GM19372 (cell line): ENCODE data around the gene TSC22D3.

Source experiments
- ATAC-seq: cut with Tn5 transposase; IDR thresholded peaks from one replicate; pipeline ENCODE4 v1.9.1; 2021; ENCODE audit warnings: mild to moderate bottlenecking, low read depth, moderate library complexity; ENCODE audit not compliant: unreplicated experiment

TSC22D3 gene

DNA sequence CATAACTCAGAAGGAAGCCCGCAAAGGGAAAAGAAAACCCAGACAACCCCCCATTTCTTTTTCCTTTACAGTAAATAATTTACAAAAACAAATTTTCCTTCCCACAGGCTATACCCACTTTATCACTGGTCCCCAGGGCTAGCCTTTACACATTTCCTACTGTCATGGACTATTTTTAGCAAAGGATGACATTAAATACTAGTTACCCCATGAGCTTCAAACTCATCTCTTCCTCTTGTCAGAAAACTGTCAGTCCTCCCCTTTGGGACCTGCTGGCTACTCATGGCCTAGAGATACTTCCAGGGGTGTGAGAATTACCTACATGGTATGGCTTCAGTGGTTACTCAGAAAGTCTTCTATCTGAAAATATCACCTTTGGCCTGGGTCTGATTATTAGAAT, 11.9 kb downstream of the TSC22D3 start:
- ATAC-seq = no peak

DNA sequence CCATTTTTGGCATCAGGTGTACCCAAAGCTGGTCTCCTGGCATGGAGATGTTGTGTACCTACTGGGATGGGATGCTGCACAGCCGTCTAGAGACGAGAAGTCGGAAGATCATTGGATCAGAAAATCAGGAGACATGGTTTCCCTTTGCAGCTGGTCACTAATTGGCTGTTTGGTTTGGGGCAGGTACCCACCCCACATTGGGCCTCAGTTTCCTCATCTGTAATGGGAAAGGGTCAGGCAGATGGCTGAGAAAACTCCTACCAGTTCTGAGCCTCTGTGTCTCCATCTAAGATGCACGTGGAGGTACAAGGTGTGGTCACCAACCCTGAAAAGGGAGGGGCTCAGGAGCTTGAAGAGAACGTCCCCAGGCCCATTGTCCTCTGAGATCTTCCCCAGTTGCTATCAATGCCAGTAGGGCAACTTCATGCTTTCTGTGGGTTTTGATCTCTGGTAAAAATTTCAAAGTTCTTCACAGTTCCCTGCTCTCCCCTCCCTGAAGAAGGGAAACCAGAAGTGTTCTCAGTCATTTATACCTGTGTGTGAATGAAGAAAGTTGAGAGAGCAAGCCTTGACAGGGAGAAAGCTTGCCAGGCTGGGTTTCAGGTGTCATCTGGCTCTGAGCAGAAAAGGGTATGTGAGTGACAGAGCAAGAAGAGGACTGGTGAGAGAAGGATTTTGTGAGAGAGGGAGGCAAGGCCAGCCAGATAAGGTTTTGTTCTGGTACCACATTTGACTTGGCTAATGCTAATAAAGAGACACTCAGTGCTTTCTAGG, 15.1 kb downstream of the TSC22D3 start:
- no peak for ATAC-seq

GRCh38 chrX:107758231-107758766, 17.3 kb downstream of the TSC22D3 start:
- no peak for ATAC-seq

DNA sequence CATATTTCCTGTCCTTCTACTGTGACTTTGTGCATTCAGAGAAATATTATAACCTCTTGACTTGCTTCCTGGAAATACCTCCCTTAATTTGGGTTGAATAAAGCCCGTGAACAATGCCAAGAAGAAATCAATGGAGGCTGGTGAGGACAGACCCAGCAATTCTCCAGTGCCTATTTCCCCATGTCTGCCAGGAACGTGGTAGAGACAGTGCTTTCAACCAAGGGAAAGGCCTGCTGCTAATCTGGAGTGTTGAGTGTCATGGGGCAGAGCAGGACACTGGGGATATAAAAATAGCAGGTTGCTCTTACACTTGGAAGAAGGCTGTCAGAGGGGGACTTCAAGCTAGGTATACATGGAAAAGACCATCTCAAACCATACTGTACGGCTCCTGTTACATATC, 19.9 kb downstream of the TSC22D3 start:
- ATAC-seq = no peak

GRCh38 chrX:107753187-107753586, 22.4 kb downstream of the TSC22D3 start:
- ATAC-seq = no peak

- ATAC-seq = no peak
These were observed 22.9 kb downstream of the TSC22D3 start for GRCh38 chrX:107752714-107753113.

GRCh38 chrX:107752043-107752442, 23.5 kb downstream of the TSC22D3 start:
- ATAC-seq = no peak

GRCh38 chrX:107750861-107751445, 24.6 kb downstream of the TSC22D3 start:
- ATAC-seq = no peak

GRCh38 chrX:107750263-107750662, 25.3 kb downstream of the TSC22D3 start:
- ATAC-seq = no peak

- no peak for ATAC-seq
These were observed 27.1 kb downstream of the TSC22D3 start for GRCh38 chrX:107748506-107748905.

- no peak for ATAC-seq
These were observed 27.9 kb downstream of the TSC22D3 start for GRCh38 chrX:107747596-107748161.

DNA sequence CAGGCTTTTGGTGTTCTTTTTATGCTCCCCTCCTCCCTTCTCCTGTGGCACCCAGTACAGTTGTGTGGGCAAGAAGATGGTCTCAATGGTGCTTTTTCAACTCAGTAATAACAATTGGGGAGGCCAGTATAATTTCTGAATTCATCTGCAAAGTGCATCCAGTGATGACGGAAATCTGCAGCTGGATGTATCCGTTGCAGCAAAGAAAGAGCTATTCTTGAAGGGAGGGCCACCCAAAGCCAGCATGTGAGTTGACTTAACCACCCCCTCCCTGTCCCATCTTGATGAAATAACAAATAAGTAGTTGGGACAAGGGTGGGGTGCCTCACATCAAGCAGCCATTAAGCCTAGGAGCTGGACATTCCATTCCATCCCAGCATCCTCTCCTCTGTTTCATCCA, 30.7 kb downstream of the TSC22D3 start:
- ATAC-seq = no peak

DNA sequence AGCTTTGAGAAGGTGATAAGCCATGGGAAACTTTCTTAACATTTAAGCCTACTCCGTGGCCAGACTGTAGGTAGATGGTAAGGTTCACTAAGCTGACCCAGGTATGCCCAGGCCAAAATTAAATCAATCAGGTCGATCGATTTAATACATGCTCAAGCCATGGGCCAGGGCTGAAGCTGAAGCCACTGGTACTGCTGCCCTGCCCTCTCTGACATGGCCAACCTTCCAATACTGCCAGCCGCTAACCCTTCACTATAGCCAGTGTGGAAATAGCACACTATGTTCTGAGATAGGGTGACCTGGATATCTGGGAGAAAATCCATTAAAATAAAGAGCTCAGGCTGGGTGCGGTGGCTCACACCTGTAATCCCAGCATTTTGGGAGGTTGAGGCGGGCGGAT, 31.6 kb downstream of the TSC22D3 start:
- no peak for ATAC-seq

DNA sequence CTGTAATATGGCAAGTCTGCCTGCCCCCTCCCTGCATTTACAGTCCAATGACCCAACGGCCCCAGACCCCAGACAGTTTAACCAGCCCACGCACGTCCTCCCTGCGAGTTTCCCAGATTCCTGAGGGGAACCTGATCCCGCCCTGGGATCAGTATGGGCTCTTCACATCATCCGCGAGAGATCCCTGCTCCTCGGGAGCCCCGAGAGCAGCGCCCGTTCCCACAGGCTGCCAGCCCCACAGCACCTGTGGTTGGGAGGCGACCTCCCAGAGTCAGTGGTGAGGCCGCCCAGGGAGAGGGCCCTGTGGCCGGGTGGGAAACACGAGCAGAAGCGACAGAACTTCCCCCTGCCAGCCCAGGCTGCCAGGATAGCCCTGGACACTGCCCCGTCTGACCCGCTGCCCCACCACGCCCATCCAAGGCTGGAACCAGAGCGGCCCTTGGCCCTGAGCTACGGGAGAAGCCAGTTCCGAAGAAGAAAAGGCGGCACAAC, 32.8 kb downstream of the TSC22D3 start:
- ATAC-seq = no peak

- no peak for ATAC-seq
These were observed 34.2 kb downstream of the TSC22D3 start for GRCh38 chrX:107741404-107741790.

- no peak for ATAC-seq
These were observed 36.0 kb downstream of the TSC22D3 start for GRCh38 chrX:107739541-107739940.

DNA sequence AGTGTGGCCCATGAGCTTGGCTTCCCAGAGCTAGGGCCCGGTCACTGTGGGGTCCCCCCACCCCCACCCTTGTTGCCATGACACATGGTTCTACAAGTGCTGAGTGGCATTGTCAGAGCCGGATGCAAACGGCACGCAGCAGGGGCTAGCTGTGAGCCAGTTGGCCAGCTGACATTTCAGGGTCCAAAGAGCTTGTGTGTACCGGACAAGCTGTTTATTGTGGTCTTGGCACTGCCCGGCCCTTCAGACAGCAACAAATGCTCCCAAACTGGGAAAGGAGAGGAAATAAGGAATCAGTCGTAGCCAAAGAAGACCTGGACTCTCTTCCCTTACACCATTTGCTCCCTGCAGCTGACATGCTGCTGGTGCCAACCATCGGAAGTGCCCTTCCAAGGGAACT, 36.8 kb downstream of the TSC22D3 start:
- ATAC-seq = no peak

DNA sequence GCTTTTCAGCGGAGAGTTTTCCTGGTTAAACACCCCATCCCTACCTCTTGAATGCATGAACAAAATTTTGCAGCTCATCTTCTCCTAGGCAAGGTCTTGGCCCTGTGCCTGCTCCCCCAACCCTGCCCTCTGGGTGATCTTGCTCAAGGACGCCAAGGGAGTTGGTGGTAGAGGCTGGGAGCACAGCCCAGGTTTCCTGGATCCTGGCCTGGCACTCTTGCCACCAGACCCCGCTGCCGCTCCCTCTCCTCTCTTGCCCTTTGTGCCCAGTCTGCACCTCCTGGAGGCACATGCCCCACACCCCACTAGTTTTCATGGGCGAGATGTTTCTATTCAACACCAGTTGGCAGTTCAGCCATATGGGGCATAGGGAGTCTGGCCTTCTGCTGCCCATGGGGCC, 37.3 kb downstream of the TSC22D3 start:
- no peak for ATAC-seq

- ATAC-seq = no peak
These were observed 38.6 kb downstream of the TSC22D3 start for GRCh38 chrX:107736781-107737531.

- ATAC-seq = no peak
These were observed 40.9 kb downstream of the TSC22D3 start for GRCh38 chrX:107734646-107735045.

- ATAC-seq = no peak
These were observed 41.9 kb downstream of the TSC22D3 start for GRCh38 chrX:107733686-107734085.
